ENCODE data around the gene ABR. TPM values are rescaled to one million over a fixed set of nuclear protein-coding genes. Genes with fewer than 3 reads are reported as not detected.

Gene ABR
- total and polyA plus RNA-seq, 2 of the 13 experiments (the other 11 are each of a cell fraction or from before 2014, with no cell fraction given): 12.4 to 40.4 TPM

DNA sequence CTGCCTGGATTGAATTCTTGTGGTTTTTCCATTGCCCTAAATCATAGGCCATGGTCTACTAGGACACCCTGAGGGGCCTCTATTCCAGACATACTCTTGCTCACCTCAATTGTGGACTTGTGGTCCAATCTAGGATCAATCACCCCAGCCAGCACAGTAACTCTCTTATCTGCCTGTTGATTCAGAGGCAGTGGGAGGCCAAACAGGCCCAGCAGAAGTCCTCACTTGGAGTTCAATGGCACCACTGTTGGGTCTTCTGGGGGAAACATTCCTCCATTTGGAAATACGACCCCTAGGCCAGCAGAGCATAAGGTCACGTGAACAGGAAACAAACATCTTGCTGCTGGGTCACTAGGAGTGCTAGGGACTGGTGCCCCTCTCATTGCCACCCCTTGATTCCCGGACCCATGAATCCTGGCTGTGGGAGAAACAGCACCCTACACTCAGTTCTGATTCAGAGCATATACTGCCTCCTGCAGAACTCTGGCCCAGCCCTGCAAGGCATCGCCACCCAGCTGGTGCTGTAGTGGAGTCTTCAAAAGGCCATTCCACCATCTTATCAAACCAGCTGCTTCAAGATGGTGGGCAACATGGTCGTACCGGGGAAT is 193.4 kb downstream of the ABR start (continued):
- TF ChIP-seq, protein P1, sequence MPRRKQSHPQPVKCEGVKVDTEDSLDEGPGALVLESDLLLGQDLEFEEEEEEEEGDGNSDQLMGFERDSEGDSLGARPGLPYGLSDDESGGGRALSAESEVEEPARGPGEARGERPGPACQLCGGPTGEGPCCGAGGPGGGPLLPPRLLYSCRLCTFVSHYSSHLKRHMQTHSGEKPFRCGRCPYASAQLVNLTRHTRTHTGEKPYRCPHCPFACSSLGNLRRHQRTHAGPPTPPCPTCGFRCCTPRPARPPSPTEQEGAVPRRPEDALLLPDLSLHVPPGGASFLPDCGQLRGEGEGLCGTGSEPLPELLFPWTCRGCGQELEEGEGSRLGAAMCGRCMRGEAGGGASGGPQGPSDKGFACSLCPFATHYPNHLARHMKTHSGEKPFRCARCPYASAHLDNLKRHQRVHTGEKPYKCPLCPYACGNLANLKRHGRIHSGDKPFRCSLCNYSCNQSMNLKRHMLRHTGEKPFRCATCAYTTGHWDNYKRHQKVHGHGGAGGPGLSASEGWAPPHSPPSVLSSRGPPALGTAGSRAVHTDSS (CRISPR knock-in tag; conservative IDR thresholded peaks at IDR 0.05): no peak
- no peak for TF ChIP-seq ATF7-NPFF (CRISPR knock-in tag; IDR thresholded peaks at IDR 0.05; ENCODE audit: low read depth)
- no peak for TF ChIP-seq PAX8 (CRISPR knock-in tag; IDR thresholded peaks at IDR 0.05; ENCODE audit: borderline replicate concordance)
- TF ChIP-seq SAP130 (CRISPR knock-in tag; IDR thresholded peaks at IDR 0.05; ENCODE audit: low read depth): 0 out of 2 replicates have a peak, but pooled peaks have one; percentile 10
- TF ChIP-seq SOX6 (IDR thresholded peaks at IDR 0.05): no peak
- TF ChIP-seq SOX6 (CRISPR knock-in tag; IDR thresholded peaks at IDR 0.05): peak; percentile 21; the same call in 1 of the 2 replicates
- TF ChIP-seq PATZ1 (CRISPR knock-in tag; IDR thresholded peaks at IDR 0.05): no peak

GRCh38 chr17:983921-984320 is 195.9 kb downstream of the ABR start:
- Histone ChIP-seq H3K4me1 (ENCODE audit: insufficient read depth, low read length) (peaks cover 44% of the 10 kb centered on the region), H3K27ac (ENCODE audit: extremely low read length, insufficient read depth, low read length) (no peak overlapping the region), H3K9me3 (ENCODE audit: low read length) (no peaks in the 10 kb centered on the region), H4K20me1 (ENCODE audit: insufficient read depth, low read length) (no peaks in the 10 kb centered on the region), H2AFZ (ENCODE audit: low read length) (no peak overlapping the region), H3K4me2 (ENCODE audit: low read depth, low read length) (no peak overlapping the region), H3K4me3 (replicated peaks in 1 of 3; ENCODE audit: insufficient read depth in 1 of 3, low read depth in 2 of 3, low read length in 3 of 3) (no peak overlapping the region), H3K9ac (ENCODE audit: insufficient read depth, low read depth, low read length) (no peak overlapping the region), H3K36me3 (replicated peaks in 1 of 2; ENCODE audit: control insufficient read depth in 1 of 2, insufficient read depth in 2 of 2, low read length in 2 of 2) (no peaks in the 10 kb centered on the region), H3K27me3 (ENCODE audit: control insufficient read depth in 1 of 2, insufficient read depth in 2 of 2, low read length in 2 of 2) (peaks cover 0 to 6% of the 10 kb centered on the region in 2 experiments; a peak in 1 of 5 replicates), H3K79me2 (ENCODE audit: insufficient read depth, low read length) (no peaks in the 10 kb centered on the region)
- in situ Hi-C loops (cut with HindIII; ENCODE audit: extremely low pct_ligation_motif_present, low pct_unique_long_range_greater_than_20kb) (loop anchor here (5.0 kb wide), 2 partner anchors 102 to 202 kb away; partner anchors contain the start of genes GLOD4 and MRM3), intact Hi-C loops (cut with micrococcal nuclease; ENCODE audit: unreplicated experiment) (no loop called here)
- ChIA-PET POLR2A (no interaction called here), CTCF (ENCODE audit: low intra/inter-chr PET ratio, low total read pairs) (no interaction called here)
- BruUV-seq (replicated peaks): no TSS peak
- ATAC-seq: no peak
- no peak for FAIRE-seq
- DNase-seq (ENCODE audit: low spot score): no peak
- 47% methylated on average over 3 of the region's 3 CpGs for WGBS (ENCODE audit: low lambda C conversion rate)
- no peak for TF ChIP-seq ZNF207 (IDR thresholded peaks at IDR 0.05; ENCODE audit: borderline replicate concordance)
- TF ChIP-seq CHD2 (IDR thresholded peaks at IDR 0.05; ENCODE audit: low read depth, low read length): no peak
- no peak for TF ChIP-seq NFYC (CRISPR knock-in tag; IDR thresholded peaks at IDR 0.05)
- no peak for TF ChIP-seq KMT2B (CRISPR knock-in tag; IDR thresholded peaks at IDR 0.05)
- TF ChIP-seq SKIL (CRISPR knock-in tag; IDR thresholded peaks at IDR 0.05; ENCODE audit: borderline replicate concordance): no peak
- no peak for TF ChIP-seq ZFP36 (IDR thresholded peaks at IDR 0.05; ENCODE audit: borderline replicate concordance, low read depth, low read length, partially characterized antibody)
- no peak for TF ChIP-seq ZNF879 (CRISPR knock-in tag; IDR thresholded peaks at IDR 0.05)
- TF ChIP-seq SATB2 (CRISPR knock-in tag; IDR thresholded peaks at IDR 0.05): no peak
- no peak for TF ChIP-seq ZNF335 (CRISPR knock-in tag; IDR thresholded peaks at IDR 0.05)
- no peak for TF ChIP-seq PRMT3 (CRISPR knock-in tag; IDR thresholded peaks at IDR 0.05; ENCODE audit: borderline replicate concordance, low read depth)
- no peak for TF ChIP-seq ATF3 (CRISPR knock-in tag; IDR thresholded peaks at IDR 0.05)
- no peak for TF ChIP-seq NFKBIZ (CRISPR knock-in tag; IDR thresholded peaks at IDR 0.05)
